Measurements from ENCODE around the gene ABLIM3. TPM values are rescaled to one million over a fixed set of nuclear protein-coding genes. Genes with fewer than 3 reads are reported as not detected.

ABLIM3 gene
- total RNA-seq, 1 experiment from 2014 or later: 1.1 TPM

GRCh38 chr5:149207831-149208230 is 66.5 kb downstream of the ABLIM3 start:
- no peak for DNase-seq (ENCODE audit: low spot score)
- in situ Hi-C loops (cut with HindIII; ENCODE audit: low sequenced_read_pairs): no loop called here

- in situ Hi-C loops (cut with HindIII; ENCODE audit: low sequenced_read_pairs): no loop called here
- no peak for DNase-seq (ENCODE audit: low spot score)
These were observed 68.9 kb downstream of the ABLIM3 start for GRCh38 chr5:149210225-149210624.

GRCh38 chr5:149210968-149211490 is 69.7 kb downstream of the ABLIM3 start:
- in situ Hi-C loops (cut with HindIII; ENCODE audit: low sequenced_read_pairs): no loop called here
- no peak for DNase-seq (ENCODE audit: low spot score)

- in situ Hi-C loops (cut with HindIII; ENCODE audit: low sequenced_read_pairs): no loop called here
- DNase-seq (ENCODE audit: low spot score): no peak
These were observed 70.3 kb downstream of the ABLIM3 start for GRCh38 chr5:149211566-149211965.

GRCh38 chr5:149212198-149212951 is 71.1 kb downstream of the ABLIM3 start:
- DNase-seq (ENCODE audit: low spot score): no peak
- in situ Hi-C loops (cut with HindIII; ENCODE audit: low sequenced_read_pairs): no loop called here

GRCh38 chr5:149213264-149213880 is 72.1 kb downstream of the ABLIM3 start:
- in situ Hi-C loops (cut with HindIII; ENCODE audit: low sequenced_read_pairs): no loop called here

GRCh38 chr5:149215478-149216090 is 74.3 kb downstream of the ABLIM3 start:
- in situ Hi-C loops (cut with HindIII; ENCODE audit: low sequenced_read_pairs): no loop called here
- DNase-seq (ENCODE audit: low spot score): no peak

More at GRCh38 chr5:149213264-149213880, 72.1 kb downstream of the ABLIM3 start:
- no peak for DNase-seq (ENCODE audit: low spot score)

GRCh38 chr5:149216496-149216895 is 75.2 kb downstream of the ABLIM3 start:
- in situ Hi-C loops (cut with HindIII; ENCODE audit: low sequenced_read_pairs): no loop called here

GRCh38 chr5:149217096-149217802 is 76.0 kb downstream of the ABLIM3 start:
- peak; percentile 97 for DNase-seq (ENCODE audit: low spot score)
- in situ Hi-C loops (cut with HindIII; ENCODE audit: low sequenced_read_pairs): no loop called here

More at GRCh38 chr5:149216496-149216895, 75.2 kb downstream of the ABLIM3 start:
- no peak for DNase-seq (ENCODE audit: low spot score)

GRCh38 chr5:149217803-149218155 is 76.5 kb downstream of the ABLIM3 start:
- in situ Hi-C loops (cut with HindIII; ENCODE audit: low sequenced_read_pairs): no loop called here
- no peak for DNase-seq (ENCODE audit: low spot score)

- DNase-seq (ENCODE audit: low spot score): no peak
- in situ Hi-C loops (cut with HindIII; ENCODE audit: low sequenced_read_pairs): no loop called here
These were observed 78.3 kb downstream of the ABLIM3 start for GRCh38 chr5:149219584-149219983.

GRCh38 chr5:149220750-149221149 is 79.5 kb downstream of the ABLIM3 start:
- in situ Hi-C loops (cut with HindIII; ENCODE audit: low sequenced_read_pairs): no loop called here
- no peak for DNase-seq (ENCODE audit: low spot score)

- in situ Hi-C loops (cut with HindIII; ENCODE audit: low sequenced_read_pairs): no loop called here
- DNase-seq (ENCODE audit: low spot score): peak; percentile 85
These were observed 80.0 kb downstream of the ABLIM3 start for GRCh38 chr5:149221326-149221725.

- in situ Hi-C loops (cut with HindIII; ENCODE audit: low sequenced_read_pairs): no loop called here
- DNase-seq (ENCODE audit: low spot score): no peak
These were observed 80.5 kb downstream of the ABLIM3 start for GRCh38 chr5:149221731-149222342.

- DNase-seq (ENCODE audit: low spot score): no peak
- in situ Hi-C loops (cut with HindIII; ENCODE audit: low sequenced_read_pairs): no loop called here
These were observed 82.0 kb downstream of the ABLIM3 start for GRCh38 chr5:149223081-149223848.

- in situ Hi-C loops (cut with HindIII; ENCODE audit: low sequenced_read_pairs): no loop called here
These were observed 83.0 kb downstream of the ABLIM3 start for GRCh38 chr5:149224282-149224681.

GRCh38 chr5:149227168-149227826 is 86.0 kb downstream of the ABLIM3 start:
- in situ Hi-C loops (cut with HindIII; ENCODE audit: low sequenced_read_pairs): no loop called here
- DNase-seq (ENCODE audit: low spot score): no peak

More at GRCh38 chr5:149224282-149224681, 83.0 kb downstream of the ABLIM3 start:
- peak; percentile 95 for DNase-seq (ENCODE audit: low spot score)

Measured in G401 (cell line).